Measurements from ENCODE around the gene CASP2. TPM values are rescaled to one million over a fixed set of nuclear protein-coding genes. Genes with fewer than 3 reads are reported as not detected.

The CASP2 gene
- total and polyA plus RNA-seq, 11 donors: 5.4 to 18.3 (median 11.8) TPM

DNA sequence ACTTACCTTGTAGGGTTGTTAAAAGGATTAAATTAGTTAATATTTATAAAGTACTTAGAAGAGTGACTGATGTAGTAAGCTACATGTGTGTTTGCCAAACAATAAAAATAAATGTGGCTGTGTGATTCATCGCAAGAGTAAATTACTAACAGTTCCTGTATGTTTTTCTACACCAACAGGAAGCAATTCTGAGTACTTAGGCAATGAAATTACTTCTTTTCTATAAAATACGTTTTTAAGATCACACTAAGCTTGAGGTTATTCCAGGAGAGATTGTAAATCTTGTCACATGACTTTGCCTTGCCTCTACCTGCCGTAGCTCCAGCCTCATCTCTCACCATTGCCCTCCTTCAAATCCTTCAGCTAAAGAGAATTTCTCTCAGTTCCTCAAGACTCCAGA, 43.0 kb upstream of the CASP2 start:
- H3K27ac ChIP-seq: peak overlapping the region in 1 of 12 donors; percentile 34
- peaks cover 0 to 10% (median 0%) of the 10 kb centered on the region in 12 donors for H3K9me3 ChIP-seq
- no peak for DNase-seq
- 61 to 68% (median 66%) methylated on average over 3 of the region's 3 CpGs for WGBS, 4 donors
- H3K27me3 ChIP-seq: no peaks in the 10 kb centered on the region
- peaks cover 0 to 44% (median 3%) of the 10 kb centered on the region in 12 donors for H3K4me1 ChIP-seq
- H3K36me3 ChIP-seq: no peaks in the 10 kb centered on the region
- intact Hi-C loops (cut with DNase I): loop anchor here in 5 of 10 donors (5.0 to 10.0 kb wide), 5 partner anchors 42 to 270 kb away; partner anchors contain the start of genes CASP2 (in 1 of the 5) and EPHA1 (in 1 of the 5)
- H3K4me3 ChIP-seq: no peak overlapping the region
- TF ChIP-seq POLR2A (IDR thresholded peaks at IDR 0.05) (no peak), CTCF (IDR thresholded peaks at IDR 0.05) (no peak)
- no peak for ATAC-seq

- H3K27ac ChIP-seq: no peak overlapping the region
- DNase-seq (no peak), ATAC-seq (no peak)
- WGBS, 4 donors: 23 to 56% (median 53%) methylated on average over 1 of the region's 1 CpG
- no peak for TF ChIP-seq POLR2A (IDR thresholded peaks at IDR 0.05)
- no peak for TF ChIP-seq CTCF (IDR thresholded peaks at IDR 0.05)
- intact Hi-C loops (cut with DNase I): loop anchor here in 5 of 10 donors (5.0 to 10.0 kb wide), 5 partner anchors 40 to 267 kb away; partner anchors contain the start of genes CASP2 (in 1 of the 5) and EPHA1 (in 1 of the 5)
- peaks cover 0 to 11% (median 0%) of the 10 kb centered on the region in 12 donors for H3K9me3 ChIP-seq
- H3K27me3 ChIP-seq: no peaks in the 10 kb centered on the region
- no peaks in the 10 kb centered on the region for H3K36me3 ChIP-seq
- H3K4me1 ChIP-seq: peaks cover 0 to 50% (median 0%) of the 10 kb centered on the region in 12 donors
- no peak overlapping the region for H3K4me3 ChIP-seq
Observed at GRCh38 chr7:143247372-143247771, 40.8 kb upstream of the CASP2 start.

DNA sequence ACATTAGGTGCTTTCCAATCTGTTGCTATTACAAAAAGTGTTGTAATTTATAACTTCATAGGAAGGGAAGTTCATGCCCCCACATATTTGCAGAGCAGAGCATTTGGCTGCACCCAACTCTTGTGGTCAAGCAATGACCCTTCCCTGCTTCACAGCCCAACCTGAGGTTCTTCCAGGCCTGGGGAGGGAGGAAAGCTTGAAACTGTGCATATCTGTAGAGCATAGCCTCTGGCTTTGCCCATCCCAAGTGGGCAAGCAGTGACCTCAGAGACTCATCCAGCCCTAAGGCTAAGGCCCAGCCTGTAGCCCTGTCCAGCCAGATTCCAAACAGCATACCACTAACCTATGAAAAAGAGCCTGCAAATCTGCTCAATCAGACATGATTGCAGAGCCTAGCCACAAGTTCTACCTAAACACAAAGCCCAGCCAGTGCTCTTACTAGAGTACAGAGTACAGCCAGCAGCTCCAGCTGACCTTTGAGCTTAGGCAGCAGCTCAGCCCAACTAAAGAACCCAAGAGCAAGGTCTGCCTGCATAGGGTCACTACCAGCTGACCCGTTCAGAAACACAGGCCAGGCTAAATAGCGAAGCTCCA, 39.3 kb upstream of the CASP2 start:
- WGBS, 4 donors: 80 to 88% (median 87%) methylated on average over 2 of the region's 2 CpGs
- ATAC-seq (no peak), DNase-seq (no peak)
- Histone ChIP-seq H3K9me3 (peaks cover 0 to 11% (median 0%) of the 10 kb centered on the region in 12 donors), H3K36me3 (no peaks in the 10 kb centered on the region), H3K27ac (no peak overlapping the region), H3K4me3 (no peak overlapping the region), H3K4me1 (peaks cover 0 to 52% (median 0%) of the 10 kb centered on the region in 12 donors), H3K27me3 (no peaks in the 10 kb centered on the region)
- intact Hi-C loops (cut with DNase I): loop anchor here in 5 of 10 donors (5.0 to 10.0 kb wide), 5 partner anchors 38 to 266 kb away; partner anchors contain the start of genes CASP2 (in 1 of the 5) and EPHA1 (in 1 of the 5)
- TF ChIP-seq POLR2A (IDR thresholded peaks at IDR 0.05) (no peak), CTCF (IDR thresholded peaks at IDR 0.05) (no peak)

GRCh38 chr7:143250199-143250598, 38.0 kb upstream of the CASP2 start:
- intact Hi-C loops (cut with DNase I): no loop called here
- TF ChIP-seq POLR2A (IDR thresholded peaks at IDR 0.05) (no peak), CTCF (IDR thresholded peaks at IDR 0.05) (no peak)
- Histone ChIP-seq H3K27ac (peak overlapping the region in 1 of 12 donors; percentile 35), H3K4me1 (peaks cover 0 to 43% (median 0%) of the 10 kb centered on the region in 12 donors), H3K9me3 (peaks cover 0 to 11% (median 0%) of the 10 kb centered on the region in 12 donors), H3K4me3 (no peak overlapping the region), H3K27me3 (no peaks in the 10 kb centered on the region), H3K36me3 (no peaks in the 10 kb centered on the region)
- DNase-seq (no peak), ATAC-seq (no peak)

Measured in heart left ventricle (tissue), 16 donors.